GM19324 (cell line): Measurements from ENCODE around the gene ZBTB46.

ENCODE experiments used
- ATAC-seq: cut with Tn5 transposase; IDR thresholded peaks from one replicate; pipeline ENCODE4 v1.9.1; 2021; ENCODE audit warnings: mild to moderate bottlenecking, moderate library complexity; ENCODE audit not compliant: unreplicated experiment, low FRiP score

ZBTB46 gene

DNA sequence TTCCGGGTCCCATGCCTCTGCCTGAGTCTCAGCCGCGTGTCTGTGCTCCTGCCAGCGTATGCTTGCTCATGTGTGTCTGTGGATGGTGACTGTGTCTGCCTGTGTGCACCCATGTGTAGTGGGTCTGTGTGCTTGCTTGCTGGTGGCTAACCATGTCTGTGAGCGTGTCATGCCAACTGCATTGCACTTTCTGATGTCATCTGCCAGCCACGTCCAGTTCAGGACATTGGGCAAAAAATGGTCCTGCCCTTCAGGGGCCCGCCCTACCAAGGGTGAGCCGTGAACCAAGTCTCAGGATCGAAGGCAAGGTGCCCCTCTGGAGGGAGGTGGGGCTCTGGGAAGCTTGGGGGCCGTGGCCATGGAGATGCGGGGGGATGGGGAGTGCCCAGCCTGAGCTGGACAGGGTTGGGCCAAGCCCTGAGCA is 9.4 kb upstream of the ZBTB46 start:
- ATAC-seq: no peak

DNA sequence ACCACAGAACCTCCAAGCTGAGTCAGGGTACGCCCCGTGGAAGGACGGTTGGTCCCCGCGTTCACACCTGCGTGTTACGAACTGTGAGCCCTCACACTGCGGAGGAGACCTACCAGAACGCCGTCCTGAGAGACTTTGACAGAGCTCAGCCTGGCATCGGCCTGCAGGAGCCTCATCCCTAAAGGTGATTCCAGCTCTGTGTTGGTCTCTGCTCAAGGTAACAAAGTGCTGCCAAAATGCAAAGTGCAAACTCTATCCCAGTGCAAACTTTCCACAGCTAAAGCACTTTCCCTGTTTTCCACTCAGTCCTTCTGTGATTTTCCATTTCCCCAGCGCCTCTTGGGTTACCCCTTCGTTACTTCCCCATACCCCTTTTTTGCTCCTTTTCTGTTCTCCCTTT is 8.6 kb upstream of the ZBTB46 start:
- no peak for ATAC-seq

DNA sequence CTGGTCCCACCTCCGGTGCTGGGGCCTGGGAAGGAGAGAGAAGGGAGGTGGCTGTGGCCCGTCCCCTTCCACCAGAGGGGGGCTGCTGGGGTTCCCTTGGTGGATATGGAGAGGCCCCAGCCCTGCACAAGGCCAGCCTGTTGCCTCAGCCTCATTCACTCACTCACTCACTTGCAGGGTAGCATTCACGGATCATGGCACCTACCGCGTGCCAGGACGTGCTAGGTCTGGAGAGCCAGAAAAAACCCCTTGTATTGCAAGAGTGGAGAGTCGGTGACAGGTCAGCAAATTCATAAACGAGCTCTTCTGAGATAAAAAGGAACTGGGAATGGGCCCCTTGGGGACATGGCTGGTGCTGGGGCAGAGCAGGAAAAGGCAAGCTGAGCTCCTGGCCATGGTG is 6.4 kb upstream of the ZBTB46 start:
- ATAC-seq: no peak

DNA sequence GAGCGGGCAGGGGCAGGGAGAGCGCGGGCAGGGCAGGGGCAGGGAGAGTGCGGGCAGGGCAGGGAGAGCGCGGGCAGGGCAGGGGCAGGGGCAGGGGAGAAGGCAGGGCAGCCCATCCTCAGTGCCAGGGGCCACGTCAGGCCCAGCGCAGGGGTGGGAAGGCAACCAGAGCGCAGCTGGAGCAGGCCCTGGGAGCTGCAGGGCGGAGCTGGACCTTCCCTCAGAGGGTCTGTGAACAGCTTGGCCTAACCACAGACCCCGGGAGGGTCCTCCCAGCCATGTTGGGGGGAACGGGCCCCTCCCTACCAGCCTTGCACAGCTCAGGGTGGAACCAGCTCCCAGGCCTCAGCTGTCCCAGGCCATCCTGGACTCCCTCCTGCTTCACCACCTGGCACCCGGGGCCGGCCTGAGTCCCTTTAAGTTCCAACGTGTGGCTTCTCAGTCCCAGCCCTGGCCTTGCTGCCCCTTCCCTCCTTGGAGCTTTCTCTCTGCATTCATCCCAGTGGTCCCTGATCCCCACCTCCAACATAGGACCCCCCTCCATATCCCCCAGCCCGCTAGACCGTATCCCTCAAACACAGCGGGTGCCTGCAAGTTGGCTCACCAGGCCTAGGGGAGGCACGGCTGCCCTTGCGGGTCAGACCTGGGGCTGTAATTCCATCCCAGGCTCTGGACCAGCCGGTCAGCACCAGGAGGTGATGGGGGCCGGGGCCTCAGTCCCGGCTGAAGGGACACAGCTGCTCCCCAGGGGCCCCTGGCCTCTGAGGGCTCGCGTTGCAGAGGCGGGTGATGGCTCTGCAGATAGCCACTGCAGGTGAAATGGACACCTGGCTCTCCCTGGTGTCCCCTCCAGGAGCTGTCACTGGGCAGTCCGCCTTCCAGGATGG is 5.6 kb upstream of the ZBTB46 start:
- ATAC-seq: no peak

DNA sequence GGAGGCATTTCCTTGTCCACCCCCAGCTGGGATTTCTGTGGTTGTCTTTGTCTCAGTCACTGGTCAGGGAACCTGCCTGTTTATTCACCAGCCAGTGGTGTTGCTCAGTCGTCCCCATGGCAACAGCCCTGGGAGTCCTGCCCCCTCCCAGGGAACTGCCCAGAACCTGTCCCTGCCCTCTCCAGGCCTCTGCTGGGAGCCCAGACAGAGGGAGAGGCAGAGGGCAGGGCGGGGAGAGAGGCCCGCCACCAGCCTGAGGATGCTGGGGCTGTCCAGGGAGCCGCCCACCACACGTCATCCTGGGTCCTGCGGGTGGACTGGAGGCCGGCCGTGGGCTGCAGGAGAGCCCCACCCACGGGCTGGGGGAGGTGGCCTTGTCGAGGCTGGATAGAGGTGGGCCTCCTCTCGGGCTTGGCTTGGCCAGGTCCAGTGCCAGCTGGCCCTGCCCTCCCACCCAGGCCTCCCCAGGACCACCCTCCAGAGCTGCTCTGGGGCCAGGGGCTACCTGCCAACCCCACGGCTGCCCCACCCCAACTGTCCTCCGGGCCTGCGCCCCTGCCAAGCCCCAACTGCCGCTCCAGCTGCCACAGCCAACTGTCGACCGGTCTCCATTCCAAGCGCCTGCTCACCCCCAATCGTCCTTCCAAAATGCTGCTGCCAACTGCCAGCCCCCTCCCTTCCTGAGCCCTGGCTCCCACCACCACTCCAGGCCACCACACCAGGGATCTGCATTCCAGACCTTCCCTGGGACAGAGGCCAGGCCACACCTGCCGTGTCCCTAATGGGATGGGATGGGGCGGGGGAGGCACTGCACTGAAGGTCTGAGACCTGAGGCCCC is 4.2 kb upstream of the ZBTB46 start:
- ATAC-seq: no peak

DNA sequence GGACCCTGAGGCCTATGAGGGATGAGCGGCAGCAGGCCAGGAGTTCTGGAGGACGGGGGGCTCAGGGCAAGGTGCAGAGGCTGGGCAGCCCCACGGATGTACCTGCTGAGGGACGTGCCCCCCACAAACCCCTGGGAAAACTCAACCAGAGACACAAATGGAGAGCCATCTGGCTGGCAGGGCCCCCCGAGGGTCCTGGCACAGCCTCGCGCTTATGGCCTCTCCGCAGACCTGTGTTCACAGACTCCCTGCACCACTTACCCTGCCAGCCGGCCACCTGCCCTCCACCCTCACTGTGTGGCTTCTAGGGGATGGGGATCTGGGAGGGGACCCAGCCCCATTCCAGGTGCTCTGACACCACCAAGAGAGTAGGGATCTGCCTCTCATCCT is 3.4 kb upstream of the ZBTB46 start:
- ATAC-seq: no peak

DNA sequence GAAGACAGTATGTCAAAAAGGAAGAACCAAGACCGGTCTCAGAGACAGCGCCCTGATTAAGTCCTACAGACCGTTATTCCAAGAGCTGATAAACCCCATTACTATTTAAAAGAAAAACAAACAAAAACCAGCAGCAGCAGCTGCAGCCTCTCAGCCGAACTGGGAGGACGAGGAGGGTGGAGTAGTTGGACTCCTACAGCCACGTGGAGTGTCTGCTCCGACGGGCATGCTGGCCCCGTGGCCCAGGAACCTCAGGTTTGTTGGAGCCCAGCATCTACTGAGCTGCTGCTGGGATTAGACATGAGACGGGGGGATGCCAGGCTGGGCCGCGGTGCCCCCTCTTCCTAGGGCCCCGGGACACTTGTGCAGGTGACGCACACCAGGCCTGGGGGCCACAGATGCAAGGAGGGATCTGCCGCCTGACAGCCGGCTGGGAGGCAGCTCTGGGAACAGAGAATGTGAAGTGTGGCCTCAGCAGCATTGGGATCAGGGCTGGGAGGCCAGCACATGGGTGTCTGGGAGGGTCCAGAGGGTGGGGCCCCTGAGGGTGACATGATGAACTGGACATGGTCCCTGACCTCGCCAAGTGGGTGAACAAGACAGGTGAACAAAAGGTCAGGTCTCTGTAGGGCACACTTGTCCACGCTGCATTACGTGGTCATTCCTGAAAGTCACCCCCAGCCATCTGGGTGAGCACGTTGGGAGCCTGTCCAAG is 2.9 kb upstream of the ZBTB46 start:
- no peak for ATAC-seq

DNA sequence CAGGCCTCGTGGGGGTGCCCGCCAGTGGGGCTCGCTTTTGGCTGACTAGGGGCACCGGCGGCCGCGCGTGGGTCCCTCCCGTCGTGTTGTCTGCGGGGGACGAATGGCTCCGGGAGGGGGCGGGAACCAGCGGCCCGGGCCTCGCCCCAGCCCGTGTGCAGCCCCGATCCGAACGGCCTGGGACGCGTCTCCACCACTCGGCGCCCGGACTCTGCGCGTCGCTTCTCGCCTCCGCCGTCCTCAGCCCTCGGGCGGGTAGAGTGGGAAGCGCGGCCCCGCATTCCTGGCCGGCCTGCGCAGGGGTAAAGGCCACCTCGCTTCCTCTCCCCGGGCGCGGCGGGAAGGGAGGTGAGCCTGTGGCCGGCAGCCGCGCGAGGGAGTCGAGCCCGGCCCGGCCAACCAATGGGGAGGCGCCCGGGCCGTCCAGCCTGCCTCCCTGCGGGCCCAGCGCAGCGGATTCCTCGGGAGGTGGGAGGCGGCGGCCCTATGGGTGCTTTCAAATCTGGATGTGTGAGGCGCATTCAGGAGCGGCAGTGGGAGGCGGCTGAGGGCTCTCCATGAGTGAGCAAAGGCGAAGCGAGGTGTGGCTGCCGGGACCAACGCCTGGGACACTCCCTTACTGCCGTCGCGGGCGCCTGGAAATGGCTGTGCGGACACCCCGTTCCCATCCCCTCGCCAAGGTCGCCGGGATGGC is 1.1 kb upstream of the ZBTB46 start:
- ATAC-seq: no peak

DNA sequence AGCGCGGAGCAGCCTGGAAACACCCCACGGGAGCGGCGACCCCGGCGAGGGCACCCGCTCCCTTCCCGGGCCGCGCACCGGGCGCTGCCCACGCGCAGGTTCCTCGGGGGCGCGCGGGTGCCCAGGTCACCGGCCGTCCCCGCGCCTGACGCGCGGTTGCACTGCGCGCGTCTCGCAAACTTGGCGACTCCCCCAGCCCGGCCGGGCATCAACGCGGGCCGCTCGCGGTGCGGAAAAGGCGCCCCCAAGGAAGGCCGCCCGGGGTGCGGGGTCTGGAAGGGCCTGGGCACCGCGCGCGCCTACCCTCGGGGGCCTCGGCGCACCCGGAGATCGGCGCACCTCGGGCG is 555 bp upstream of the ZBTB46 start:
- no peak for ATAC-seq

DNA sequence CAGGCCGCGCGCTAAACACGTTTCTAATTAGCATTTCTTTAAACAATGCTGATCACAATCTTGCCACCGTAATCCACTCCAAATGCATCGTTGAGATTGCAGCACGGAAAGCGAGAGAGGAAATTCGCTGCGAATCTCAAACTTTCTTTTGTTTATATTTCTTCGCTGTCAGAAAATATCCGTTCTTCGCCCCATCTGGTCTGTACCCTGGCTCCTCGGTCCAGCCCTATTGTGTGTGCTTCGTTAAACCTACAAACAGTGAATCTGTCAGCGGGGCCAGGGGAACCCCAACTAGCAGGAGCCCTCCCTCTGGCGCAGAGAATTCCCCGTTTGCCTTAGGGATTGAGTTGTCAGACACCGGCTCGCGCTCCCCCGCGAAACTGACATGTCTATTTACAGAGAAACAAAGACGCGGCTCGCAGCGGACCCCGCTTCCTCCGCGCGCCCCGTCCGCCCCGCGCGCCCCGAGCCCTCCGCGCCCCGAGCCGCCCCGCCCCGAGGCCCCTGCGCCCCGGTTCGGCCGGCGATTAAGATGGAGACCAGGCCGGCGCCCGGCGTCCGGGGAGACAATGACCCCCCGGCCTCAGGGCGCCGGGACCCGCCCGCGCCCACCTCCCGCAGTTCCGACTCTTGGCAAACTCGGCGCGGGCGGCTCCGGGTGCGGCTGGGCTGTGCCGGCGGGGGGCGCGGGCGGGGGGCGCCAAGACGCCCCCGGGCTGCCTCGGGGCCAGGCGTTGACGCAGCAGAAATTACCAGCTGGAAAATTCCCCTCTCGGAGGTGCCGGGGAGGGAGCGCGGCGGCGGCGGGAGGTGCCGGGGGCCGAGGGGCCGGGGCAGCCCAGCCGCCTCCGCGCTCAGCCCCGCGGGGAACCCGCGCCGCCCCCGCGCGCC is 874 bp downstream of the ZBTB46 start:
- ATAC-seq: no peak

DNA sequence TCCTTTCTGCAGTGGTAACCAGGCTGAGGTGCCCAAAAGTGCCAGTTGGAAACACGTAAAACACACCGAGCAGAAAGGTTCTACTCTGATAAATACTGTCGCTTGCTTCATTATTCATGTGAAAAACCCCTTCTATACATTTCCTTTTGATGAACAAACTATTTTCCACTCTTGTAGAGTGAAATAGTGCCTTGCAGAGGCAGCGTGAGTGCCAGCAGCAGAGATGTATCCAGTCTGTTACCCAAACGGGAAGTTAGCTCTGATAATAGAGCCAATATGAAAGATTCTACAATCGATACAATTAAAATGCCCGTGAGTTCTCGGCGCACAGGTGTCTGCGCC is 1.5 kb downstream of the ZBTB46 start:
- no peak for ATAC-seq

DNA sequence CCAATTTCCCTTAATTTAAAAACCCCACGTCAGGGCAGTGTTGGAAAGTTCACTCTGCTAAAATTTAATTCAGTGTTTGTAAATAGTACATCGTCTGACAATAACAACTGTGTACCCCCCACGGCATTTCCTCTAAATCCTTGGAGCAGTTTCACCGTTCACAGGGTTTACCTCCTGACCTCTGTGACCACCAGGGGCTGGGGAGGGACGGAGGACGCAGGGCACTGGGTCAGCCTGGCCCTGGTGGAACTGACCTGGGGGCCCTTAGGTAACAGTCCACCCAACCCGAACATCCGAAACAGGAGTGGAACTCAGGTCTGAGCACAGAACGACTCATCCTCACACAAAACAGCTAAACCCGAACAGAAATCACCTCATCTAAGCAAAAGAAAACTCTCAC is 2.1 kb downstream of the ZBTB46 start:
- no peak for ATAC-seq

DNA sequence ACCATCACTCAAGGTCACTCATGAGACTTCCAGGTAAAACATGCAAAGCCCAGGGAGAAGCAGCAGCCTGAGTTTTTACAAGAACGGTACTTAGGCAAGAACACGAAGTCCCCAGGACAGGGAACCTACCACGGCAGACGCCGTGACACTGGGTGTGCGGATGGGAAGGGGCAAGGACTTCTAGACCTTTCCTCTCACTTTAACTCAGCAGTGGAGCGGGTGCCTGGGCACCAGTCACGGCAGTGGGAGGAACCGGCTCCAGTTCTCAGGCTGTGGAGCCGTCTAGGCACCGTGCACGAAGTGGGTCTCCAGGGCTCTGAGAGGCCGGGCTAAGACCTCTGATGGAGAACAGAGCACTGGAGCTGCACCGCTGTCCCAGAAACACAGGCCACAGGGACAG is 2.5 kb downstream of the ZBTB46 start:
- no peak for ATAC-seq

DNA sequence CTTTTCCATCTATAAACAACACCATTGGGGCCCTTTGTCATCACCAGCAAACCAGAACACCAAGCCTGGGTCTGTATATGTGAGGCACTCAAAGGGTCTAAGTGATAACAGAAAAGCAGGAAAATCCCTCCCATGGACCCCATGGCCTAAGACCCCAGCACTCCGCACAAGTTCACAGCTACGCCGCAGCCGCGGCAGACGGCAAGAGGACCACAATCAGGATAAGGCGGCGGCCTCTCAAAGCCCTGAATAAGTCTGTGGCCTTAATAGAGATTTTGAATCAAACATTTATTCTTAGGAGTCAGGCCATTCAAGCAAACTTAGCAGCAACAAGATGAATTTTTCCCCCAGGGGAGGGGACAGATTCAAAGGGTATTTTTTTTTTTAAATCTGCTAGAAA is 2.9 kb downstream of the ZBTB46 start:
- ATAC-seq: no peak

DNA sequence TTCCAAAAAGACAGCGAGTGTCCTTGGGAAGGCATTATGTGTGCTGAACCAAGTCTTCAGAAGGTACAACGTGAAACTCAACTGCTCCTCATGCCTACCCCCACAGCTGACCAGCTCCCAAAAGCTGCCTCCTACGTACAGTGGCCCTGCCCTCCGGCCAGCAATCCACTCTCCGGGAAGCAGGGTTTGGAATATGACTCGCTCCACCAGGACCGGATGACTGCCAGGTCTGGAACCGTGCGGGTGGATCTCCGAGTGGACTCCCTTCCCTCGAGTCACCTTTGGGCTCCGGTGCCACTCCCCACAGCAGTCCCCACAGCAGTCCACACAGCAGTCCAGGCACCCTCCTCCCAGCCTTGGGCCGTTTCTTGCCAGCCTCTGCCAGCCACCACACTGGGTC is 4.3 kb downstream of the ZBTB46 start:
- no peak for ATAC-seq

DNA sequence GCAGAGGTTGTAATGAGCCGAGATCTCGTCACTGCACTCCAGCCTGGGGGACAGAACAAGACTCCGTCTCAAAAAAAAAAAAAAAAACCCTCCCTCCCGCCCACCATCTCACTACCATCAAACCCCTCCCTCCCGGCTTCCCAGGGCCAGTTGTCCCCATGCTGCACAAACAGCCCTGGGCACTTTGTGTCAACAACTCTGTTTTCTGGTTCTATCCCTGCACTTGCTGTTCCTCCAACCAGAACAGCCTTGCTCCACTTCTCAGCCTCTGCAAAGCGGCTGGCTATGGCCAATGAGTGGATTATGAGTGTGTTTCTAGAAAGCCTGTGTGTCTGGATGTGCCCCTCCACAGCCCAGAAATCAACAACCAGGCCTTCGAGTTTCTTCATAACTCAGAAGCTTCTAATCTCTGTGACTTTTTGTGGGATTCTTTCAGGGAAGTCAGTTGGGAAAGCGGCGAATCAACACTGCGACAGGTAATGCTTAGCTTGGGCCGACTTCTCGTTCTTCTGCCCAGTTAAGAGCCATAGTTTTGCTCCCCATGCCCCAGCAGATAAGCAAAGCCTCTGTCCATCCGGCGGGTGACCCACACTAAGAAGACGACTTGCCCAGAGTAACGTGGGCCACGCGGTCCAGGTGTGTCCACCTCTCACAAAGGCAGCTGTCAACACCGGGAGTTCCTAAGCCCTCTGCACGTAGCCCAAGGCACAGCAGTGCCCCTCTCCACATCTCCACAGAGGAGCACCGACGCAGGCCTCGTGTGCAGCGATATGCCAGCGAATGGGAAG is 5.5 kb downstream of the ZBTB46 start:
- ATAC-seq: no peak

DNA sequence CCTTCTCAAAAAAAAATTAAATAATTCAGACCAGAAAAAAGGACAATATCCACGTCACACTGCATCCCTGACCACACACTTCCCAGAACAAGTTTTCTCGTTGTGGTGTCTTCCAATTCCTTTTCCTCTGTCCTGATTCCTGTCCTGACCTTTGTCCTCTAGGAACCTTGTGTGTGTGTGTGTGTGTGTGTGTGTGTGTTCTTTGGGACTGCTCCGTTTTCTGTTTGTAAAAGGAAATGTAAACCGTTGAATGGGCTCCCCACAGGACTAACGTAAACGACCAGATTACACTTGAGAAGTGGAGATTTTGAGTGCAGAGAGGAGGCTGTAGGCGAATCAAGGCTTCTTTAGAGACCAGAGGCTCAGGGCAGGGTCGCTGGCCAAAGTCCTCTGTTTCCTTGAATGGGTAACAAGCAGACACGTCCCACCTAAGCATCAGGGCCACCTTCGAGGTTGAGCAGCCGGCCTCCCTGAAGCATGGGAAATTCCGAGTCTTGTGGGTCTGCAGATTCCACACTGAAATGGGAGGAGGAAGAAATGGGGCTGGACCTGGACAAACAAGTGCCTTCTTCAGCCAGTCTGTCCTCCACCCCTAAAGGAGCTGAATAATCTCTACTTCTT is 7.3 kb downstream of the ZBTB46 start:
- no peak for ATAC-seq

DNA sequence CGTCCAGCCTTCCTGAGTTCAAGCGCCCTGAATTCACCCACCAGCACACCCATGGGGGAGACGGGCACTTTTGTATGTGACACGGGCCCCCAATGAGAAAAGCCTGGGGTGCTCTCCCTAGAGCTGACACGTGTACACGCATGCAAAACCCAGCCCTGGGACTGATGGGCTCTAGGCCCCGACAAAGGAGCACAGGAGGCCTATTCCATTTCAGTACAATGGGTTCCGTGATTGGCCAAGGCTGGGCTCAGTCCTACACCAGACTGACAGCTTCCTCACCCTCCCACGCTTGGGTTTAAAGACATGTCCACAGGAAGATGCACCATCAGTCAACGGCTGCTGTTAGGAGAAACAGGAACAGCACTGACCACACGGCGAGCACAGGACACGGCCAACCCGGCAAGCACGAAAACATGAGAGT is 8.8 kb downstream of the ZBTB46 start:
- ATAC-seq: no peak

DNA sequence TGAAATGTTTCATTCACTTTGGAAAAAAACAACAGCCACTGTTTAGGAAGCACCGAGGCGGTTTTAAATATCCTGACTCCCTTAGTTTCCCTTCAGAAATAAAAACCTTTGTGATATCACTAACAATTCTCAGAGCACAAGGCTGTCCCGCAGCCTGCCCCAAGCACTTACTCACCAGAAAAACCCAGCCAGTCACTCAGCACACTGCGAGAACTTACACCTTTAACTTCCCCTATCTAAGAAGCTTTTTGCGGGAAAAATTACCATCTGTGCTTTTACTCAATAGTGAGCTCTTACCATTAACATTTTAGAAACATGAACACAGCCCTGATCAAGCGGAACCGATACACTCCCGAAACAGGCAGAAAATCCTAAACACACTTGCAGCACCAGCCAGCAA is 9.3 kb downstream of the ZBTB46 start:
- no peak for ATAC-seq
